ENCODE results near the gene LARP1.

GRCh38 chr5:154851351-154851750, 96.2 kb downstream of the LARP1 start:
- TF ChIP-seq CTCF (IDR thresholded peaks at IDR 0.05) (no peak), EP300 (IDR thresholded peaks at IDR 0.05) (no peak)

Measured in upper lobe of left lung (tissue), 4 donors.